Subcutaneous adipose tissue (tissue), 4 donors: ENCODE measurements around the gene ACTN2. TPM values are rescaled to one million over a fixed set of nuclear protein-coding genes. Genes with fewer than 3 reads are reported as not detected.

Experiments used
- total RNA-seq, 4 donors: library from RNA; depleted of rRNA; stranded (reverse); fragments of >200 nt; gene quantifications; one replicate each; pipeline ENCODE4 v1.1.0, GENCODE V29; 2016
- TF ChIP-seq, protein P1 (sequence below): fragments of 450-650 bp; IDR thresholded peaks from one replicate; pipeline ENCODE4 v1.5.1; 2016; ENCODE audit warnings: low read depth, mild to moderate bottlenecking, control low read depth, antibody characterized with exemption, moderate library complexity

Gene ACTN2
- total RNA-seq, 4 donors from 2014 or later: 0.22 to 1.7 (median 0.57) TPM; not detected in 1

DNA sequence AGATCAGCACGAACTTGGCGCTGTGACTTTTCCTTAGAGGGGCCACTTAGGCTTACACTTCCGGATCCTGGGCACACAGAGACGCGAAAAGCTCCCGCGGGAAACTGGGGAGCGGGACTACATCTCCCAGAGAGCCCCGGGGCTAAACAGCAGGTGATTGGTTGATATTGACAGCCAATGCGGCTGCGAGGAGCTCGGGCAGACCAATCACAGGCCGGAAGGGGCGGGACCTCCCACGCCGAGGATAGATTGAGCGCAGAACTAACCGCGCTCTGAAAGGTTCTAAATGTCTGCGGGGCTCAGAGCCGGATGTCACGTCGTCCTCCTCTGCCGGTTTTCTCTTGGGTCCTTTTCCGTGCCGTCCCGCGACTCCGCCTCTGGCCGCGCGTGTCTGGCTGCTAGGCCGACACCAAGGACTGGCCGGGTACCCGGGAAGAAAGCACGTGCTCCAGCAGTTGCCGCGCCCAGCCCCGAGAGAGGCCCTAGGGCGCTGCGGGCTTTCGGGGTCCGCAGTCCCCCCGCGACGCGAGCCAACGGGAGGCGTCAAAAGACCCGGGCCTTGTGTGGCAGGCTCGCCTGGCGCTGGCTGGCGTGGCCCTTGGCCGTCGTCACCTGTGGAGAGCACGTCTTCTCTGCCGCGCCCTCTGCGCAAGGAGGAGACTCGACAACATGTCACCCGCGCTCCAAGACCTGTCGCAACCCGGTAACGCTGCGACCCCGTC, 108.9 kb downstream of the ACTN2 start, which contains the start of gene MTR:
TSS of gene MTR (plus strand) at position 258 of the 722 bp plus-strand sequence. CDS start at position 670, 412 bp downstream.
- TF ChIP-seq, protein P1, sequence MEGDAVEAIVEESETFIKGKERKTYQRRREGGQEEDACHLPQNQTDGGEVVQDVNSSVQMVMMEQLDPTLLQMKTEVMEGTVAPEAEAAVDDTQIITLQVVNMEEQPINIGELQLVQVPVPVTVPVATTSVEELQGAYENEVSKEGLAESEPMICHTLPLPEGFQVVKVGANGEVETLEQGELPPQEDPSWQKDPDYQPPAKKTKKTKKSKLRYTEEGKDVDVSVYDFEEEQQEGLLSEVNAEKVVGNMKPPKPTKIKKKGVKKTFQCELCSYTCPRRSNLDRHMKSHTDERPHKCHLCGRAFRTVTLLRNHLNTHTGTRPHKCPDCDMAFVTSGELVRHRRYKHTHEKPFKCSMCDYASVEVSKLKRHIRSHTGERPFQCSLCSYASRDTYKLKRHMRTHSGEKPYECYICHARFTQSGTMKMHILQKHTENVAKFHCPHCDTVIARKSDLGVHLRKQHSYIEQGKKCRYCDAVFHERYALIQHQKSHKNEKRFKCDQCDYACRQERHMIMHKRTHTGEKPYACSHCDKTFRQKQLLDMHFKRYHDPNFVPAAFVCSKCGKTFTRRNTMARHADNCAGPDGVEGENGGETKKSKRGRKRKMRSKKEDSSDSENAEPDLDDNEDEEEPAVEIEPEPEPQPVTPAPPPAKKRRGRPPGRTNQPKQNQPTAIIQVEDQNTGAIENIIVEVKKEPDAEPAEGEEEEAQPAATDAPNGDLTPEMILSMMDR: no peak

DNA sequence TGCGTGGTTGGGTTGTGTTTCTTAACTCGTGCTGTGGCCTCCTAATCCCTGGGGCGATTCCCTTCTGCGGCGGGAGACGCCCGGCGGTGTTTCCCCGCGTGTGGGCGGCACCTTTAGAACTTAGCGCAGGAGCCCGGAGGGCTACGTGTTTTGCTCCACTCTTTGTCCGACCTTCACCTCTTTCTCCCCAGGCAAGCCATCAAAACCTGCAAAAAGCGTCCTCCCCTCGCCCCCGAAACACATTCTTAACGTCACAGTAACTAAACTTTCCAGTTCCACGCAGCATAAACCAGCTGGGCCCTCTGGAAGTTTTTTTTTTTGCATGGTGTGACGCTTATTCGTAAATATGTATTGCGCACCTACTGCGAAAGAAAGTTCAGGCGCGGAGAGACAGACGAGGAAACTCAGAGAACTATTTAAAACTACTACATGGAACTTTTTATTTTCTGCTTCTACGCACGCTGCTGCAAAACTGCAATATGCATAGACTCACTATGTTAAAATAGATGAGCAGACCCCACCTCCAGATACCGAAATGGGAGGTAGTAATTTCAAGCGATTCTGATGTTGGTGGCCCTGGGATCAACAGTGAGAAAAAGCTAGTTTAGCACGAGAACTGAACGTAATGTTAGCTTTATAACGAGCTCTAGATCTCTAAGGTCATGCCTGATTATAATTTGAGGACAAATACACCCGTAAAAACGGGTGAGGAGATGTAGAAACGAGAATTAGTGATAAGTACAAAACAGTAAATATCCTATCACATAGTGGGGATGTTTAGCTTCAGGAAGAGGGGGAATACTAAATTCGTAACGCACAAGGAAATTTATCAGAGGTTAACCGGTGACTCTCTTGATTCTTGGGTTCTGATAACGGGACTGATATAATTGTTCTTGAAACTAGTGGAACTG, 109.7 kb downstream of the ACTN2 start:
- TF ChIP-seq, protein P1: no peak

DNA sequence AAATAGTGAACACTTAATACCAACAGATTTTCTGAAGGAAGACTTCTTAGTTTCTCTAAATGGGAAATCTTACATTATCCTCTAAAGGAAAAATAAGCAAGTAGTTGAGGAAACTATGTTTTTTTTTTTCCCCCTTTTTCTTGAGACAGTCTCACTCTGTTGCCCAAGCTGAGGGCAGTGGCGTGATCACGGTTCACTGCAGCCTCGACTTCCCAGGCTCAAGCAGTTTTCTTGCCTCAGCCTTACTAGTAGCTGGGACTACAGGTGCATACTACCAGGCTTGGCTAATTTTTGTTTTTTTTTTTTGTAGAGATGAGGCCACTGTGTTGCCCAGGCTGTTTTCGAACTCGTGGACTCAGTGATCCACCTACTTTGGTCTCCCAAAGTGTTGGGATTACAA, 112.7 kb downstream of the ACTN2 start:
- TF ChIP-seq, protein P1: no peak

DNA sequence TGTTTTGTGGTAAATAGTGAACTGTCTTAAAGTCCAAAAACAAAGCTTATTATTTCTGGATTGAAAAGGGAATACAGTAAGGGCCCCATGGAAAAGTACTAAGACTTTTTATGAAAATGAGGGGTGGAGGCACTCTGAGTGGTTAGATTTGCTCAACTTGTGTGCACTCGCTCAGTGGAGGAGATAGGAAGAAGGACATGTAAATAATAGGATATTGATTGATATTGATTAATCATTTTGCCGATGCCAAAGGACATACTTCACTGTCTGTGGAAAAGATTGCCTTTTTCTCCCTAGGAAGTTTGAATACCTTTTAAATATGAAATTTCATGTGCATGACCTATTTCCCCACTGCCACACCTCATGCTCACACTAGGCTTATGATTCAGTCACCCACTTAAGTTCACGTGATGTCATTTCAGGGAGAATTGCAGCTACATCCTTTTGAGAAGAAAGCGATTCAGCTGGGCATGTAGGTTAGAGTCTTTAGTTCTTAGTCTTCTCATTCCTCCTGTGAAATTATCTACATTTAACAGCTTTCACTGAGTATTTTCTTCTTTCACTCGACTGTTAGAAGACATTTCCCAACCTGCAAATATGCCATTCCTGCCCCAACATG, 113.8 kb downstream of the ACTN2 start:
- TF ChIP-seq, protein P1: no peak

DNA sequence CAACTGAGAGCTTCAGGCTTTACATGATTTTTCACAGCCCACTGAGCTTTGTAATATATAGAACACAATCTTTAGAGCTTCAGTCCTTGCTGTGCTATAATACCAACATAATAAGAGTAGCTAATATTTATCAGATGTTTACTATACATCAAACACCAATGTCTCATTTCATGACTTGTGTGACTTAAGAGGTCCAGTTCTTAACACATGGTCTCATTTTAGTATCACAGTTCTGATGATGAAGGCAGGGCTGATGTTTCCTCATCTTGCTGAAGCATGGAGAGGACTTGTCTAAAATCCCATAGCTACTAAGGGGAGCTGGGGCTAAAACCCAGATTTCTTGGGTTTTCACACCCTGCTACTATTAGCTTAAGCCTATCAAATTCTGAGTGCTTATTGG, 114.3 kb downstream of the ACTN2 start:
- TF ChIP-seq, protein P1: no peak

DNA sequence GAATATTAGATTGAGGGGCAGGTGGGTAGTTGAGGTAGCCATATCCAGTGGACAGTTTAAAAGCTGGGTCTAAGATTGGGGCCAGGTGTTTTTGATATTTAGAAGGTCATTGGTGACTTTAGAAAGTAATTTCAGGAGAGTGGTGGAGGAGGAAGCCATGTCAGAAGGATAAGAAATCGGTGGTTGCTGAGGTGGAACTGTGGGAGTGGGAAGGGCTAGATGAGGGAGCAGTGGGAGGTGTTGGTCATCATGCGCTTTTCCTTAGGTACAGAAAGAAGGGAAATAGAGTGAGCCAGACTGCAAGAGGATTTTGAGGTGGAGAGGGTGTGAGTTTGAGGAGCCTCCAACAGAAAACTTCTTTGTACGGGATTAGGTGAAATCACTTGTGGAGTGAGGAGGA, 116.0 kb downstream of the ACTN2 start:
- TF ChIP-seq, protein P1: no peak

DNA sequence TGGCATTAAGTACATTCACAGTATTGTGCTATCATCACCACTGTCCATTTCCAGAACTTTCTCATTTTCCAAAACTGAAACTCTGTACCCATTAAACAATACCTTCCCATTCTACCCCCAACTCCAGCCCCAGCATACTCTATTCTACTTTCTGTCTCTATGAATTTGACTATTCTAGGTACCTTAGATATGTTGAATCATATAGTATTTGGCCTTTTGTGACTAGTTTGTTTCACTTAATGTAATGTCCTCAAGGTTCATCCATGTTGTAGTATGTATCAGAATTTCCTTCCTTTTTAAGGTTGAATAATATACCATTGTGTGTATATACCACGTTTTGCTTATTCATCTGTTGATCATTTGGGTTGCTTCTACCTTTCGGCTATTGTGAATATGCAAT, 120.3 kb downstream of the ACTN2 start:
- TF ChIP-seq, protein P1: no peak
